ENCODE data around the gene WNK1. TPM values are rescaled to one million over a fixed set of nuclear protein-coding genes. Genes with fewer than 3 reads are reported as not detected.

Gene WNK1
- total RNA-seq, 1 donor from 2014 or later: 366 TPM

DNA sequence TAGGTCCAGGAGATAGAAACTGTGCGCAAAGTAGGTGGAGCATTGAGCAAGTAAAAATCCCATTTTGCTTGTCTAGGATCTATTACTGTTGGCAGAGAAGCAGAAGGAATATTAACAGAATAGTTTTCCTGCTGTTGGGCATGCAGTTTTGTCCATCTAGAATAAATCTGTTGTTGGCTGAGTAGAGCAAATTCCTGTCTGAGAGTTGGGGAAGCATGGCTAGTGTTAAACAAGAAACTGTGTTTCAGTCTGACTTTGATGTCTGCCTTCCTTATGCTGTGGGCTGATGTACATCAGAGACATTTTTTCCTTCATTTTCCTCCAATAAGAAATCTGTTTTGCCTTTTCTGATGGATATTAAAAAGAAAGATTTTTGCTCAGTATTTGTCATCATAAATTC is 99.0 kb downstream of the WNK1 start:
- H3K27me3 ChIP-seq: no peaks in the 10 kb centered on the region
- TF ChIP-seq, protein P1, sequence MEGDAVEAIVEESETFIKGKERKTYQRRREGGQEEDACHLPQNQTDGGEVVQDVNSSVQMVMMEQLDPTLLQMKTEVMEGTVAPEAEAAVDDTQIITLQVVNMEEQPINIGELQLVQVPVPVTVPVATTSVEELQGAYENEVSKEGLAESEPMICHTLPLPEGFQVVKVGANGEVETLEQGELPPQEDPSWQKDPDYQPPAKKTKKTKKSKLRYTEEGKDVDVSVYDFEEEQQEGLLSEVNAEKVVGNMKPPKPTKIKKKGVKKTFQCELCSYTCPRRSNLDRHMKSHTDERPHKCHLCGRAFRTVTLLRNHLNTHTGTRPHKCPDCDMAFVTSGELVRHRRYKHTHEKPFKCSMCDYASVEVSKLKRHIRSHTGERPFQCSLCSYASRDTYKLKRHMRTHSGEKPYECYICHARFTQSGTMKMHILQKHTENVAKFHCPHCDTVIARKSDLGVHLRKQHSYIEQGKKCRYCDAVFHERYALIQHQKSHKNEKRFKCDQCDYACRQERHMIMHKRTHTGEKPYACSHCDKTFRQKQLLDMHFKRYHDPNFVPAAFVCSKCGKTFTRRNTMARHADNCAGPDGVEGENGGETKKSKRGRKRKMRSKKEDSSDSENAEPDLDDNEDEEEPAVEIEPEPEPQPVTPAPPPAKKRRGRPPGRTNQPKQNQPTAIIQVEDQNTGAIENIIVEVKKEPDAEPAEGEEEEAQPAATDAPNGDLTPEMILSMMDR (IDR thresholded peaks at IDR 0.05): no peak
- TF ChIP-seq POLR2AphosphoS5 (IDR thresholded peaks at IDR 0.05; ENCODE audit: insufficient read depth in 1 of 2, low read depth in 1 of 2): no peak
- TF ChIP-seq POLR2A (IDR thresholded peaks at IDR 0.05): no peak
- peaks cover 52% of the 10 kb centered on the region for H3K4me1 ChIP-seq
- H3K27ac ChIP-seq: peak overlapping the region; percentile 51
- no peak for DNase-seq (ENCODE audit: extremely low spot score in 2 of 2)
- H3K9me3 ChIP-seq: no peaks in the 10 kb centered on the region
- H3K4me3 ChIP-seq: peak overlapping the region in 1 of 2 donors; percentile 24
- intact Hi-C loops (cut with DNase I): no loop called here
- H3K36me3 ChIP-seq: no peaks in the 10 kb centered on the region

DNA sequence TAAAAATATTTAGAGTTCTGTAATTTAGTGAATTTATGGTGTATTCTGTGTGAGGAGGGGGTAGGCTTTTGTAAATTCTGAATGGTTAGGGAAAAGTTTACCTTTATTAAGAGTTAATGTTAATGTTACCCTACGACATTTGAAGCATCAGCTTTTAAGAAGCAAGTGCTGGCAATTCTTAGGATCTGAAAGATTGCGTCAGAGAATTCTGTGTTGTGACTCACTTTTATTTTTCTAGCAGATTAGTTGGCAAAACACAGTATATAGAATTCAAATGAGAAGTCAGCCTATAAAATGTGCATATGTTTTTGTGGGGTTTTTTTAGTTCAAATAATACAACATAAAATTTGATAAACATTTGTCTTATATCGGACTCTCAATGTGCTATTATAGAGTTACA is 99.5 kb downstream of the WNK1 start:
- Histone ChIP-seq H3K36me3 (no peaks in the 10 kb centered on the region), H3K4me3 (peak overlapping the region in 1 of 2 donors; percentile 24), H3K9me3 (no peaks in the 10 kb centered on the region), H3K4me1 (peaks cover 52% of the 10 kb centered on the region), H3K27me3 (no peaks in the 10 kb centered on the region), H3K27ac (peak overlapping the region; percentile 51)
- intact Hi-C loops (cut with DNase I): no loop called here
- peak in 1 of 2 donors; percentile 79 for TF ChIP-seq POLR2AphosphoS5 (IDR thresholded peaks at IDR 0.05; ENCODE audit: insufficient read depth in 1 of 2, low read depth in 1 of 2)
- TF ChIP-seq POLR2A (IDR thresholded peaks at IDR 0.05): no peak
- no peak for DNase-seq (ENCODE audit: extremely low spot score in 2 of 2)

DNA sequence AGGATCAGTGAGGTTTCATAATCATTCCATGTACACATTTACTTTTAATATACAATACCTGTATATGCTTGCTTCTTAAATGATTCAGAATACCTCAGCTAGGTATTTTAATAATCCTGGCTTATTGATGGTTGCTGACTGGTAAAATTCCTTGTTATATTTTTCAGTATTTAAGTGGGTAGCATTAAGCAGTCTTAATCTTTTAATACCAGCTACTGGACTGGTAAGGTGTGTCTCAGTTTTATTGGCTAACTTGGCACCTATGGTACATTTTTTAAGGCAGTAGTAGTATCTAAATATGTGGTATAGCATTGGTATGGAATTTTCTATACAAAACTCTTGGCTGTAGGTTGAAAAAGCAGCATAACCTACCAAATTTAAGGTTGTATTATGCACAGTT is 100.5 kb downstream of the WNK1 start:
- peak in 1 of 2 donors; percentile 72 for TF ChIP-seq POLR2AphosphoS5 (IDR thresholded peaks at IDR 0.05; ENCODE audit: insufficient read depth in 1 of 2, low read depth in 1 of 2)
- no peak for TF ChIP-seq POLR2A (IDR thresholded peaks at IDR 0.05)
- Histone ChIP-seq H3K27me3 (no peaks in the 10 kb centered on the region), H3K4me3 (peak overlapping the region in 1 of 2 donors; percentile 24), H3K27ac (peak overlapping the region; percentile 51), H3K4me1 (peaks cover 53% of the 10 kb centered on the region), H3K36me3 (no peaks in the 10 kb centered on the region), H3K9me3 (no peaks in the 10 kb centered on the region)
- DNase-seq (ENCODE audit: extremely low spot score in 2 of 2): no peak
- intact Hi-C loops (cut with DNase I): no loop called here

DNA sequence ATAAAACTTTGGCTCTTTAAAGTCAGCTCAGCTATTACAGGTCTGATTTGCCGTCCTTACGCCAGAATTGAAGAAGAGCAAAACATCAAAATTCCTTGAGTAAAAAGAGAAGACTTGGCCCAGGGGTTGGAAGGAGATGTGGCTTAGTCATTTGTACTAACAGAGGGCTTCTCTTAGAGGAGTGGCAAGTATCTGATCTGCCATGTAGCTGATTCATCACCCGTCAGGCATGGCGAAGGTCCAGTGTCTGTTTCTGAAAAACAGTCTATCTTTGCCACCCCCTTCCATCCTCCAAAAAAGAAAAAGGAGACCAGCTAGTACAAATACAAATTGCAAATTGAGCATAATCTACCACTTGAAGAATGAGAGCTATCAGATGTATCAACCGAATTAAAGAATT is 105.2 kb downstream of the WNK1 start:
- Histone ChIP-seq H3K4me3 (no peak overlapping the region), H3K27ac (peak overlapping the region; percentile 60), H3K9me3 (no peaks in the 10 kb centered on the region), H3K27me3 (no peaks in the 10 kb centered on the region), H3K36me3 (peaks cover 0 to 15% of the 10 kb centered on the region in 2 donors), H3K4me1 (peaks cover 48% of the 10 kb centered on the region)
- DNase-seq (ENCODE audit: extremely low spot score in 2 of 2): no peak
- TF ChIP-seq POLR2AphosphoS5 (IDR thresholded peaks at IDR 0.05; ENCODE audit: insufficient read depth in 1 of 2, low read depth in 1 of 2) (peak in 1 of 2 donors; percentile 34), POLR2A (IDR thresholded peaks at IDR 0.05) (no peak)
- TF ChIP-seq, protein P1 (IDR thresholded peaks at IDR 0.05): no peak
- intact Hi-C loops (cut with DNase I): no loop called here

DNA sequence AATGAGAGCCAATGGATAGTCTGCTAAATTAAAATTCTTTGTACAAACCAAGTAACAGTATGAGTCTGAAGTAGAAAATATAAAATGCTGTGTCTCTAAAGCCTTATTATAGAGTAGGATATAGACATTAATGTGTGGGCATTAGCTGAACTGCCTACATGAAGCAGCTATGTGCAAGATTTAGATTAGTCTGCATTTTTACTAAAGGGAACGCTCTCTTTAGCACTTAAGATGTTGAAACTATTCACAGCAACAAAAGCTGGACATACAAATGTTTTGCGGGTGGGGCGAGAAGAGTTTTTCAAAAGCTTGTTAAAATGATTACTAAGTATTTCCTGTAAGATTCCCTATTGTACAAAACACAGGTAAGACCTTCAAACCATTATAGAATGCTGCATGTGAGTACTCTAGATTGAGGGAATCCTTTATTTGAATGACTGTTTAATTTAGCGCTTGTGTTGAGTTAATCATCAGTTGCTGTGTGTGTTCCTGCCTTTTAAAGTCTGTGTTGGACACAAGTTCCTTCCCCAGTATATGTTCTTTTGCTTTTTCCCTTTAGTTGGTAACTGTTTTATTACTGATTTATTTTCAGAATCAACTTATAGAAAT is 110.0 kb downstream of the WNK1 start:
- TF ChIP-seq, protein P1 (IDR thresholded peaks at IDR 0.05): no peak
- no peak for TF ChIP-seq POLR2A (IDR thresholded peaks at IDR 0.05)
- no peak for TF ChIP-seq POLR2AphosphoS5 (IDR thresholded peaks at IDR 0.05; ENCODE audit: insufficient read depth in 1 of 2, low read depth in 1 of 2)
- Histone ChIP-seq H3K9me3 (no peaks in the 10 kb centered on the region), H3K4me1 (peaks cover 22% of the 10 kb centered on the region), H3K27ac (no peak overlapping the region), H3K27me3 (no peaks in the 10 kb centered on the region), H3K36me3 (peaks cover 0 to 33% of the 10 kb centered on the region in 2 donors), H3K4me3 (peak overlapping the region in 1 of 2 donors; percentile 7)
- DNase-seq (ENCODE audit: extremely low spot score in 2 of 2): no peak
- intact Hi-C loops (cut with DNase I): loop anchor here (5.0 kb wide), 1 partner anchor 200 kb away; the partner anchor contains the start of gene NINJ2

DNA sequence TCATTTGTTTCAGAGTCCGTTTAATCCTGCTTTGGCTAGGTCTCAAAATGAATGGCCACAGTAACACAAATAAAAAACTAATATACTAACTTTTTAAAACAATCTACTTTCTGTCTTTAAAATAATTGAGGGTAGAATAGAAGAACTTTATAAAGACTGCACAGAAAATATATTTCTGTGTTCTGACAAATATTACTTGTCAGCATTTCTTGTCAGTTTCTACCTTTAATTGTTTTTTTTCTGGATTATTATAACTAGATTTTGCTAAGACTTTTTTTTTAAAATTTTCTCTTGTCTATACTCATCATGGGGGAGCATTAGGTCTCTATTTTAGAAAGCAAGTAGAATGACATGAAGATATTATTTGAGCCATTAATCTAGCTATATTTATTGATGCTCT is 110.9 kb downstream of the WNK1 start:
- Histone ChIP-seq H3K27ac (no peak overlapping the region), H3K9me3 (no peaks in the 10 kb centered on the region), H3K4me3 (no peak overlapping the region), H3K4me1 (peaks cover 14% of the 10 kb centered on the region), H3K36me3 (peaks cover 0 to 41% of the 10 kb centered on the region in 2 donors), H3K27me3 (no peaks in the 10 kb centered on the region)
- DNase-seq (ENCODE audit: extremely low spot score in 2 of 2): no peak
- intact Hi-C loops (cut with DNase I): loop anchor here (5.0 kb wide), 1 partner anchor 201 kb away; the partner anchor contains the start of gene NINJ2
- TF ChIP-seq POLR2A (IDR thresholded peaks at IDR 0.05): no peak
- no peak for TF ChIP-seq POLR2AphosphoS5 (IDR thresholded peaks at IDR 0.05; ENCODE audit: insufficient read depth in 1 of 2, low read depth in 1 of 2)
- TF ChIP-seq, protein P1 (IDR thresholded peaks at IDR 0.05): no peak

Data from vagina (tissue), 2 donors.